ENCODE measurements around the gene CLRN2. TPM values are rescaled to one million over a fixed set of nuclear protein-coding genes. Genes with fewer than 3 reads are reported as not detected.

The CLRN2 gene
- total RNA-seq, 1 experiment from 2014 or later: not detected

GRCh38 chr4:17560065-17560673 lies 45.2 kb downstream of the CLRN2 start:
- H3K27ac ChIP-seq (ENCODE audit: low read length): no peak overlapping the region
- no peaks in the 10 kb centered on the region for H3K9me3 ChIP-seq (ENCODE audit: control insufficient read depth, insufficient read depth, low read depth, low read length)
- no TSS peak for BruUV-seq (replicated peaks)
- POLR2A ChIA-PET: no interaction called here
- intact Hi-C loops (cut with micrococcal nuclease; ENCODE audit: unreplicated experiment) (no loop called here), in situ Hi-C loops (cut with HindIII; ENCODE audit: low pct_unique_long_range_greater_than_20kb, low sequenced_read_pairs) (no loop called here)
- no peaks in the 10 kb centered on the region for H3K27me3 ChIP-seq (ENCODE audit: control insufficient read depth, insufficient read depth, low read length)
- no peak for DNase-seq (ENCODE audit: low read depth, low spot score)
- no peak overlapping the region for H3K4me3 ChIP-seq (ENCODE audit: low read depth in 2 of 2, low read length in 2 of 2)
- TF ChIP-seq POLR2AphosphoS5 (IDR thresholded peaks at IDR 0.05; ENCODE audit: low read depth, low read length) (no peak), SIN3A (IDR thresholded peaks at IDR 0.05; ENCODE audit: borderline replicate concordance, insufficient read depth, low read depth, low read length) (no peak), TCF7L2 (IDR thresholded peaks at IDR 0.05; ENCODE audit: low read depth, low read length) (no peak)
- TF ChIP-seq, protein P1, sequence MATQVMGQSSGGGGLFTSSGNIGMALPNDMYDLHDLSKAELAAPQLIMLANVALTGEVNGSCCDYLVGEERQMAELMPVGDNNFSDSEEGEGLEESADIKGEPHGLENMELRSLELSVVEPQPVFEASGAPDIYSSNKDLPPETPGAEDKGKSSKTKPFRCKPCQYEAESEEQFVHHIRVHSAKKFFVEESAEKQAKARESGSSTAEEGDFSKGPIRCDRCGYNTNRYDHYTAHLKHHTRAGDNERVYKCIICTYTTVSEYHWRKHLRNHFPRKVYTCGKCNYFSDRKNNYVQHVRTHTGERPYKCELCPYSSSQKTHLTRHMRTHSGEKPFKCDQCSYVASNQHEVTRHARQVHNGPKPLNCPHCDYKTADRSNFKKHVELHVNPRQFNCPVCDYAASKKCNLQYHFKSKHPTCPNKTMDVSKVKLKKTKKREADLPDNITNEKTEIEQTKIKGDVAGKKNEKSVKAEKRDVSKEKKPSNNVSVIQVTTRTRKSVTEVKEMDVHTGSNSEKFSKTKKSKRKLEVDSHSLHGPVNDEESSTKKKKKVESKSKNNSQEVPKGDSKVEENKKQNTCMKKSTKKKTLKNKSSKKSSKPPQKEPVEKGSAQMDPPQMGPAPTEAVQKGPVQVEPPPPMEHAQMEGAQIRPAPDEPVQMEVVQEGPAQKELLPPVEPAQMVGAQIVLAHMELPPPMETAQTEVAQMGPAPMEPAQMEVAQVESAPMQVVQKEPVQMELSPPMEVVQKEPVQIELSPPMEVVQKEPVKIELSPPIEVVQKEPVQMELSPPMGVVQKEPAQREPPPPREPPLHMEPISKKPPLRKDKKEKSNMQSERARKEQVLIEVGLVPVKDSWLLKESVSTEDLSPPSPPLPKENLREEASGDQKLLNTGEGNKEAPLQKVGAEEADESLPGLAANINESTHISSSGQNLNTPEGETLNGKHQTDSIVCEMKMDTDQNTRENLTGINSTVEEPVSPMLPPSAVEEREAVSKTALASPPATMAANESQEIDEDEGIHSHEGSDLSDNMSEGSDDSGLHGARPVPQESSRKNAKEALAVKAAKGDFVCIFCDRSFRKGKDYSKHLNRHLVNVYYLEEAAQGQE (IDR thresholded peaks at IDR 0.05; ENCODE audit: insufficient read depth in 1 of 2, low read depth in 2 of 2, low read length in 1 of 2): no peak
- TF ChIP-seq, protein P2, sequence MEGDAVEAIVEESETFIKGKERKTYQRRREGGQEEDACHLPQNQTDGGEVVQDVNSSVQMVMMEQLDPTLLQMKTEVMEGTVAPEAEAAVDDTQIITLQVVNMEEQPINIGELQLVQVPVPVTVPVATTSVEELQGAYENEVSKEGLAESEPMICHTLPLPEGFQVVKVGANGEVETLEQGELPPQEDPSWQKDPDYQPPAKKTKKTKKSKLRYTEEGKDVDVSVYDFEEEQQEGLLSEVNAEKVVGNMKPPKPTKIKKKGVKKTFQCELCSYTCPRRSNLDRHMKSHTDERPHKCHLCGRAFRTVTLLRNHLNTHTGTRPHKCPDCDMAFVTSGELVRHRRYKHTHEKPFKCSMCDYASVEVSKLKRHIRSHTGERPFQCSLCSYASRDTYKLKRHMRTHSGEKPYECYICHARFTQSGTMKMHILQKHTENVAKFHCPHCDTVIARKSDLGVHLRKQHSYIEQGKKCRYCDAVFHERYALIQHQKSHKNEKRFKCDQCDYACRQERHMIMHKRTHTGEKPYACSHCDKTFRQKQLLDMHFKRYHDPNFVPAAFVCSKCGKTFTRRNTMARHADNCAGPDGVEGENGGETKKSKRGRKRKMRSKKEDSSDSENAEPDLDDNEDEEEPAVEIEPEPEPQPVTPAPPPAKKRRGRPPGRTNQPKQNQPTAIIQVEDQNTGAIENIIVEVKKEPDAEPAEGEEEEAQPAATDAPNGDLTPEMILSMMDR (IDR thresholded peaks at IDR 0.05): no peak
- CTCF ChIA-PET: no interaction called here
- ATAC-seq: no peak
- no peaks in the 10 kb centered on the region for H3K36me3 ChIP-seq (ENCODE audit: control insufficient read depth, insufficient read depth, low read length)
- no peaks in the 10 kb centered on the region for H3K4me1 ChIP-seq (ENCODE audit: control insufficient read depth, insufficient read depth, low read length)

DNA sequence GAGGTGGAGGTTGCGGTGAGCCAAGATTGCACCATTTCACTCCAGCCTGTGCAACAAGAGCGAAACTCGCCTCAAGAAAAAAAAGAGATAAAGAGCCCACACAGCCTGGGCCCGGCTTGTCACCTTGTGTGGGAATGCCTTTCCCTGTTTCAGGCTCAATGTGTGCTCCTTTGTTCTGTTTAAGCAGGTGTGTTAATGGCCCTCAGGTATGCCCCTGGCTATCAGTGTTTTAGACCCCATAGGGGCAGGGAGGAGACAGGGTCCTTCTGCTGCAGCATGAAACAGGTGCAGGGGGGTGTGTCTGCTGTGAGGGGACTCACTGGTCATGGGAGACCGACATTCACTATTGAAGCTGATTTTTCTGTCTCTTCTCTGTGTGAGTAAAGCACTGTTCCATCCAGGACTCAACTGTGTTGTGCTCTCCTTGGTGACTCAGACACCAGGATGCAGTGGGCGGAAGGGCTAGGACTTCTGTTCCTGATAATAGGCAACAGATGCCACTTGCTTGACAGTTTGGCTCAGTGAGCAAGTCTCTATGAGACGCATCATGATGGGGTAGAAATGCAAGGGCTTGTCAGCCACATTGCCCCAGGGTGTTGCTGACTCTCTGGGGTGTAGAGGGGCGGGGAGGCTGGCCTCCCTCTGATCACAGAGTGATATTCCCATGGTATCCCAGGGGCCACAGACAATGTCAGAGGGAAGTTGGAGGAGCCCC lies 46.4 kb downstream of the CLRN2 start:
- Histone ChIP-seq H3K27me3 (ENCODE audit: control insufficient read depth, insufficient read depth, low read length) (no peaks in the 10 kb centered on the region), H3K27ac (ENCODE audit: low read length) (no peak overlapping the region), H3K9me3 (ENCODE audit: control insufficient read depth, insufficient read depth, low read depth, low read length) (no peaks in the 10 kb centered on the region), H3K36me3 (ENCODE audit: control insufficient read depth, insufficient read depth, low read length) (no peaks in the 10 kb centered on the region), H3K4me3 (ENCODE audit: low read depth in 2 of 2, low read length in 2 of 2) (no peak overlapping the region), H3K4me1 (ENCODE audit: control insufficient read depth, insufficient read depth, low read length) (no peaks in the 10 kb centered on the region)
- no peak for DNase-seq (ENCODE audit: low read depth, low spot score)
- ChIA-PET CTCF (no interaction called here), POLR2A (no interaction called here)
- no peak for ATAC-seq
- BruUV-seq (replicated peaks): no TSS peak
- in situ Hi-C loops (cut with HindIII; ENCODE audit: low pct_unique_long_range_greater_than_20kb, low sequenced_read_pairs) (no loop called here), intact Hi-C loops (cut with micrococcal nuclease; ENCODE audit: unreplicated experiment) (no loop called here)
- TF ChIP-seq, protein P1 (IDR thresholded peaks at IDR 0.05; ENCODE audit: insufficient read depth in 1 of 2, low read depth in 2 of 2, low read length in 1 of 2): no peak
- TF ChIP-seq POLR2AphosphoS5 (IDR thresholded peaks at IDR 0.05; ENCODE audit: low read depth, low read length) (no peak), SIN3A (IDR thresholded peaks at IDR 0.05; ENCODE audit: borderline replicate concordance, insufficient read depth, low read depth, low read length) (no peak), TCF7L2 (IDR thresholded peaks at IDR 0.05; ENCODE audit: low read depth, low read length) (no peak)
- TF ChIP-seq, protein P2 (IDR thresholded peaks at IDR 0.05): no peak
